GM19372 (cell line): ENCODE measurements around the gene MYOM1.

Experiments
- ATAC-seq: cut with Tn5 transposase; IDR thresholded peaks from one replicate; pipeline ENCODE4 v1.9.1; 2021; ENCODE audit warnings: mild to moderate bottlenecking, low read depth, moderate library complexity; ENCODE audit not compliant: unreplicated experiment

Gene MYOM1

DNA sequence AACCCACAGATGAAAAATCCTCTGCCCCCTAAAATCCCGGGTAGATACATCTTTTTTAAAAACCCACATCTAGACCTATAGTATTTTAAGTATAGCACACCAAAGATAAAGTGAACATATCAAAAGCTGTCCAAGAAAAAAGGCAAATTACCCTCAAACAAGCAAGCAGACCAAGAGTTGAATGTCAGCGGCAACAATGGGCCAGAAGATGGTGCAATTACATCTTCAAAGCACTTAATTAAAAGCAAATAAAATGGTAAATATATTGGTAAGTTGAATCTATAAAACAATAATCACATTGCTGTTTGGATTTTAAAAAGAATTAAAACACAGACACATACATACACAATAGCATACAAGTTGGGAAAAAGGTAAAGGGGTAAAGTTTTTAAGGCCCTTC is 98.5 kb downstream of the MYOM1 start:
- ATAC-seq = no peak

- no peak for ATAC-seq
Observed at GRCh38 chr18:3120356-3120755, 99.4 kb downstream of the MYOM1 start.

DNA sequence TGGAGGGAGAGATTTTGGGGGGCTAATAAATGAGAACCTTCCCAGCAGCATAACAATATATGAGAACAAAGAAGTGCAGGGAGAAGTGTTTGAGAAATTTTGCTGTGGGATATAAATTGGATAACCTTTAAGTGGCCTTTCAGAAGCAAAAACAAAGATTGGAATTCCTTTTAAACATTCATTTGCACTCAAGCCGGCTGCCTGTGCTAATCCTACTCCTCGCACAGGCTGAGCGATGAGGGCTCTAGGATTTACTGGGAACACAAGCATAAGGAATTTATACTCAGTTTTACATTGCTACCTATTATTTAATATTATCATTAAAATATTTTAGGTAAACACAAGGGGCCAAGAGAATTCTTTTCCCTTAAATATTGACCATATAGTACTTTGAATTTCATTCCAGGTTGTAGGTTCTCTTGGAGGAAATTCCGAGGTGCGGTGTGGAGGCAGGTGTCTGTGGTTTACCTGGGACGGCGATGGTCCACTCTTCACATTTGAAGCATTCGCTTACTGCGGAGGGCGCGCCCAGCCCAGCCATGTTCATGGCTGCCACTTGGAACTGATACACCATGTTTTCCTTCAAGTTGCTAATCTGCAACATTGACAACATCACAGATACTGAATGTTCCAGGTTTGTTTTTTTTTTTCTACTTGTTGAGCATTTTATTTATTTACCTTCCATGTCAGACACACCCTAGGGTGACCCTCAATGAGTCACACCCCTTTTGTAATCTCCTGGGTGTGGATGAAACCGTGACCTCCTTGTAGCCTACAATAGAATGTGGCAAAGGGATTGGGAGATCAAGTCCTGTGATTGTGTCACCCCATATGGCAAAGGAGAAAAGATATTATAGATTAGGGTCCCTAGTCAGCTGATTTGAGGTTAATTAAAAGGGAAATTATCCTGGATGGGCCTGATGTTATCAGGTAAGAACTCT is 100.1 kb downstream of the MYOM1 start:
- ATAC-seq = no peak

DNA sequence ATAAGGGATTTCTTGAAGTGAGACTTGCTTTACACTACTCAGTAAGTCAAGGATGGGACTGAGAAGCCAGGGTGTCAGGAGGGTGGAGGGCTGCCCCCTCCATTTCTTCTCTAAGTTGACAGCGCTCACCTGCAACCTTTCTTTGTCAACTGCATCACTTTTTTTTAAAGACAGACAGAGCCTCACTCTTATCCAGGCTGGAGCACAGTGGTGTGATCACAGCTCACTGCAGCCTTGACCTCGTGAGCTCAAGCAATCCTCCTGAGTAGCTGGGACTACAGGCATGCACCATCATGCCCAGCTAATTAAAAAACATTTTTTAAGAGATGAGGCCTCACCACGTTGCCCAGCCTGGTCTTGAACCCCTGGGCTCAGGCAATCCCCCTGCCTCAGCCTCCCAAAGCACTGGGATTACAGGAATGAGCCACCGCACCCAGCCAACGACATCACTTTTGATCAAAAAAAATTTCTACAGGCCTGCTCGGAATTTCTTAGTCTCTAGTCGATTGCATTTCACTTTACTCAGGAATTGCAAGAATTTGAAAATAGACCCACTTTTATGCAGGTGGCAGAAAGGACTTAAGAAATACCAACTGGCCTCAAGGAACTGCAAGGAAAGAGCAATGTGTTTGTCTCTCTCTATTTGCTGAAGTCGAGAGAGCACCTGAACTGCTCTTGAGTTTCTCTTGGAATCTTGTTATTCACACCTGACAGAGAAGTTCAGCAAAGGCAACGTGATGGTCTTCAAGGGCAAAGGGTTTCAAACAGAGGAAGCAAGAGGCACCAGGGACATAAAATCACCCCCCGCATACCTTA is 101.4 kb downstream of the MYOM1 start:
- ATAC-seq = no peak

GRCh38 chr18:3117493-3118192 is 102.1 kb downstream of the MYOM1 start:
- no peak for ATAC-seq

GRCh38 chr18:3115447-3116030 is 104.2 kb downstream of the MYOM1 start:
- no peak for ATAC-seq

DNA sequence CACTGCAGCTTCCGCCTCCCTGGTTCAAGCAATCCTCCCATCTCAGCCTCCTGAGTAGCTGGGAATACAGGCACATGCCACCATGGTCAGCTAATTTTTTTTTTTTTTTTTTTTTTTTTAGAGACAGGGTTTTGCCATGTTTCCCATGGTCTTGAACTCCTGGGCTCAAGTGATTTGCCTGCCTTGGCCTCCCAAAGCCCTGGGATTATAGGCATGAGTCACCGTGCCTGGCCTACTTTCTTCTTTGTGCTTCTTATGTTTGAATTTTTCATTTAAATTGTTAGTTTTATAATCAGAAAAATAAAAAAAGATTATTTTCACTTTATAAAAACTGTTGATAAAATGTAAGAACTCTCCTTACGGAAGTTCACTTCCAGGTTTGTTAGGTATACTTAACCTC is 105.3 kb downstream of the MYOM1 start:
- ATAC-seq = no peak

DNA sequence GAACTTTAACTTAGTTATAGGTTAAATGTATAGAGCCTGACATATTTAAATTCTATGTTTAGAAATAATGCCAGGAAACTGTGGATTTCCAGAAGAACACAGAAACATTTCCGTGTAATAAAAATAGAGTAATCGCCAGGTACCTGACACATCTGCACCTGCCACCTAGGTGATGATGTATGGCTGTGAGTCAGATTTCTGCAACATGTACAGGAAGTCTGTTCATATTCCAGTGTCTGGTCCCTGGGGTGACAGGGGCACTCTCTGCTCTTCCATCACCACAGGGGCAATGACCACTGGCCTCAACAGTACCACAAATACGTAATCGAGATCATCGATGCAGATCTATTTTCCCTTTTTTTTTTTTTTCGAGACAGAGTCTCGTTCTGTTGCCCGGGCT is 105.7 kb downstream of the MYOM1 start:
- no peak for ATAC-seq

- no peak for ATAC-seq
Observed at GRCh38 chr18:3111523-3112240, 108.1 kb downstream of the MYOM1 start.

DNA sequence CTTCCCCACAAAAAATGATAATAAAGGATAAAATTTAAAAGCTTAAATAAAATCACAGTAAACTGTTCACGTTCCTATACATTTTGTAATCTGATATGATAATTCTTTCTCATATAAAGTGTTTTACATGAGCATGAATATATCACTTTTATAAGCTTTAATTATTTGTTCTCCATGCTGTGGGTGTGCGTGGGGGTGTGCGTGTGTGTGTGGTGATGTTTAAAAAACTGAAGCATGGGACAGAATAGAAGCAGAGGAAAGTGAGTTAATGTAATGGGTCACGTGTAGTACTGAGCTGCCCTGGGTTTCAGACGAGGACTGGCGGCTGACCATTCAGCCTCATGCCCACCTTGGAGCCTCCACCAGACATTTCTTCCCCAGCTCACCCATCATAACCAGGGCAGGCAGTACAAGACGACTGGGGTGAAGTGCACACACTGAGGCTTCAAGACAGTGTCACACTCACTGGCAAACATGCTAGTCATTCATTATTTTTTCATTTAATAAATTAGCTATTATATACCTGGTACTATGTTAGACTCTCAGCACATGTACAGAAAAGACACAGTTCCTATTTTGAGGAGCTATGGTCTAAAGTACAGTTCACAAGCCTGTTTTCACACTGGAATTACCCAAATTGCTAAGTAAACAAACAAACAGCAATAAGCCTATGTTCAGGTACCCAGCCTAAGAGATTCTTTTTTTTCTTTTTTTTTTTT is 109.6 kb downstream of the MYOM1 start:
- ATAC-seq = no peak

DNA sequence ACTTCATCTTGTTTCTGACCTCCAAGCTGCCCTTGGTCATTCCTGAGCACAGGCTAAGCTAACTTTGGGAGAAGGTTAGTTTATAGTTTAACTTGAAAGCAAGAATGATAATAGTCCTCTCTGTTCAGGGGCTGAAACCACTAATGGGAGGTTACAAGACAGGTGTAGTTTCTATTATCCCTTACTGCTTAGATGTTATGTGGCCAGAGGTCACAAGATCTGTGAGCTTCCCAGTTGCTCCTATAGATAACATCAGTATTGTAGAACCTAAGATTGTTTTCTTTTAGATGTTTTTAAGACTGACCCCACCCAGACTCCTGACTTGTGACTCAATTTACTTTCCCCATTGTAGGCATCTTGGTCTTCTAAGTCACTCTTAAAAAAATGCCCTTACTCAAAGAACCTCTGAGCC is 112.0 kb downstream of the MYOM1 start:
- no peak for ATAC-seq

GRCh38 chr18:3104190-3105054 is 115.3 kb downstream of the MYOM1 start:
- no peak for ATAC-seq

DNA sequence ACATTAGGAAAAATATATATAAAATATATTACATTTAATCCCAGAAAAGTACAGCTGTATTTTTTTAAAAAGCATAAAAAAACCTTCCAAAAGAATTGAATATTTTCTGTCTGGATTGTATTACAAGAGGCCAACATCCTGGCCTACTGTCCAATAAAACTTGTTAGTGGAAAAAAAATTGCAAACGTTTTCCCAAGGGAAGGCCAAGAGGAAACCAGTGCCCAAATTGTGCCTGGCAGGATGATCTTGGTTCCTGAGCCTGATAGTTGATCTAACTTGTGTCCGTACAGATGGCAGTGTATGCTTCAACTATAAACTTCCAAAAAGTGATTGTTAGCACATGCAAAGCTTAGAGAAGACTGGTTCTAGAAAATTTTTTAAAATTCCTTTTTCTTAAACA is 116.2 kb downstream of the MYOM1 start:
- ATAC-seq = no peak

DNA sequence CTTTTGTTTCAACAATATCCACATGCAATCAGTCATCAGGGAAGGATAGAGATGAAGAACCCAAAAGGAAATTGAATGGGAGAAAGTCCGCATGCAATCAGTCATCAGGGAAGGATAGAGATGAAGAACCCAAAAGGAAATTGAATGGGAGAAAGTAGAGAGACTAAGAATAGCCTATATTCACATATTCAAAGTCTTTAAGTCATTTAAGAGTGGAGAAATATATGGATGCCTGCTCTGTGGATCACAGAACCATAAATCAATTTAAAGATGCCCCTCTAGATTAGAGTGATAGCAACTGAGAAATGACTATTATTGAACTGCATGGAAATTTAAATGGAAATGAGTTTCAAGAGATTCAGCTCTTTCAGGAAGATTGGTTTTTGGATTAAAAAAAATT is 116.8 kb downstream of the MYOM1 start:
- ATAC-seq = no peak

DNA sequence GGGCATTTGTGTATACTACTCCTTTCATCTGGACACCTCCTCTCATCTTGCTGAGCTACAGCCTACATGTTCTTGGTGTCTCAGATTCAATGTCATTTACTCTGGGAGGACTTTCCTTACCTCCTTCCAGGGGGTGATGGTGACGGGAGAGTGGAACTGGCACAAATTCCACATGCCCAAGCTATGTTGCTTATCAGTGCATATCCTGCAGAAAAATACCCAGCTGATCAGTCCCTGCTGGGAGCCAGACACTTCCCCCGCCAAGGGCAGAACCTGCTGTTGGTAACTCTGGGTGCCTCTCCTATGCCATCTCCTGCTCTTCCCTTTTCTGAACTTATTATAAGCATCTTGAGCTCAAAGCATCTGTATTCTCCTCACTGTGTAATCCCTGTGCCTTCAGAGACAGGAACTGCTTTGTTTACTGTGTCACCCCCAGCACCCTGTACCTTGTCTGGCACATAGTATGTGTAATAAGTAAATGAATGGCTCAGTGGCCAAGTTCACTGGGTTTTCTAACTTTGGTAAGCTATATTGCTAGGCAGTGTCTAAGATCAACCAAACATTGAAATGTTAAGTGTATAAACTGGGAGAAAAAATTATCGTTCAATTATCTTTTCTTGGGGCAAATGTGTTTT is 119.2 kb downstream of the MYOM1 start:
- no peak for ATAC-seq

DNA sequence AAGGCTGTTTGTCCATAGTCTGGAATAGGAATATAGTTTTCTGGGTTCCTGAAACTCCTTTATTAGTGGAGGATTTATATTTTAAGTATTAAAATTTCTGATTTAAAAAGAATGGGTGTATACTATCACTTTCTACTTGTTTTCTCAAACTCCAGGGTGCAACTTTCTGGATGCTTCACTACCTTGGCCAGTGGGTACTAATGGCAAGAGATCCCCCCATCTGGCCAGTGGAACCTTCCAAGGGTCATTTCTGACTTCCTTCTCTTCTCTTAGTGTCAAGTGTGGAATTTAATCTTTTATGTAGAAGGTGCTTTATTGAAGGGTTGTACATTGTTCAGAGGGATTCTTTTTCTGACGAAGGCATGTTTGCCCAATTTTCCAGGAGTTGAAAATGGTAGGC is 120.4 kb downstream of the MYOM1 start:
- no peak for ATAC-seq

DNA sequence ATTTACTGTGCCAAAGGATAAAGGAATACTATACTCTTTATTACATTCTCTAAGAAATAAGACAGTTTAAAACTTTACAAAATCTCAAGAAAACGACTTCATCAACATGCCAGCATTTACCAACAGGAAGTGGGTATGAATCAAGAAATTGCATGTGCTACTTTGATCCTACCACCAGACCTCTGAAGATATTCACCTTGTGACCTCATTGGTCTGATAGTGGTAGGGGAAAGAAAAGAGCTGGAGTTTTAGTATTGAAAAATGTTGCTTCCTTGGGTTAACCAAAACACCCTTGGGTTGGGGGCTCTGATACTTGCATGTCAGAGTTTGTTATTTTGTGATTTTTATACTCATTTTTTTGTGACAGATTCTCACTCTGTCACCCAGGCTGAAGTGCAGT is 122.7 kb downstream of the MYOM1 start:
- ATAC-seq = no peak

DNA sequence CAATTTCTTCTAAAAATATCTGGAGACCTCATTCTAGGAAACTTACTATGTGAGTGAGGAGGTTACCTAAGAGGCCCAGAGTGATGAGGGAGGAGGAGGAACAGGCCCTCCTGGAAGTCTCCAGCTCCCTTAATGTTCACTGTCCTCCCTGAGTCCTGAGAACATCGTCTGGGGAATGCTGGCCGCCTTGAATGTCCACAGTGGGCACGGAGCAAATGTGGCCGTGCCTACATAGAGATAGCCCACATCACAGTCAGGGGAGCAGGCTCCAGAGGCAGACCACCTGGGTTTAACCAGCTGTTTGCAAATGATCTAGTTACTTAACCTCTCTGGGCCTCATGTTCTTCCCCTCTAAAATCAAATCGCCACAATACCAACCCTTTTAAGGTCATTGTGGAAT is 123.8 kb downstream of the MYOM1 start:
- no peak for ATAC-seq
